PC-3 (cell line): ENCODE data around the gene CFAP141. TPM values are rescaled to one million over a fixed set of nuclear protein-coding genes. Genes with fewer than 3 reads are reported as not detected.
"Not testable (repeated sequence)": the region's sequence is repeated elsewhere in the genome, so short reads cannot be mapped to it uniquely, and the experiment has no call there.

Experiments
- ATAC-seq: fragments of 200-7000 bp; cut with Tn5 transposase; 2 replicates; pipeline ENCODE4 v1.9.1; 2020; ENCODE audit warnings: mild to moderate bottlenecking, moderate library complexity
- BruUV-seq: library from RNA; stranded (reverse); fragments of 400-500 nt; replicated peaks from 2 replicates; lab custom pipeline; 2021; lab: Mats Ljungman, UMichigan
- CTCF ChIA-PET: fragments of 300-600 bp; sonication (Branson Sonifier 250); formaldehyde crosslinking; loops from one replicate; lab custom pipeline; 2022; ENCODE audit warnings: antibody characterized with exemption; lab: Charles Lee
- POLR2A ChIA-PET: fragments of 300-600 bp; sonication (Branson Sonifier 250); formaldehyde crosslinking; loops from one replicate; lab custom pipeline; 2022; ENCODE audit warnings: antibody characterized with exemption; ENCODE audit not compliant: unreplicated experiment; lab: Charles Lee
- DNase-seq: peaks from one replicate; pipeline ENCODE4 v3.0.0-alpha.2; 2015
- H2AFZ ChIP-seq: fragments of 300-600 bp; sonication (generic); 2 replicates; pipeline ENCODE4 v1.6.0; 2016; ENCODE audit warnings: antibody characterized with exemption, low read length
- H3F3A ChIP-seq: fragments of 300-600 bp; sonication (generic); one replicate; pipeline ENCODE4 v1.6.0; 2017; ENCODE audit warnings: antibody characterized with exemption, low read length, control low read depth, mild to moderate bottlenecking; ENCODE audit not compliant: unreplicated experiment
- H3K27ac ChIP-seq: fragments of 300-600 bp; sonication (generic); 2 replicates; pipeline ENCODE4 v1.5.1; 2016; ENCODE audit warnings: mild to moderate bottlenecking, low read length
- H3K27me3 ChIP-seq: fragments of 300-600 bp; sonication (generic); 2 replicates; pipeline ENCODE4 v1.6.1; 2016; ENCODE audit warnings: low read length, mixed read lengths
- H3K36me3 ChIP-seq: fragments of 300-600 bp; sonication (generic); 2 replicates; pipeline ENCODE4 v1.6.1; 2016; ENCODE audit warnings: low read depth, mixed run types, low read length, mixed read lengths
- H3K4me1 ChIP-seq: fragments of 300-600 bp; sonication (generic); 2 replicates; pipeline ENCODE4 v1.5.1; 2016; ENCODE audit warnings: low read length; ENCODE audit not compliant: insufficient read depth
- H3K4me2 ChIP-seq: fragments of 300-600 bp; sonication (generic); 2 replicates; pipeline ENCODE4 v1.6.0; 2016; ENCODE audit warnings: low read length
- H3K4me3 ChIP-seq: fragments of 300-600 bp; sonication (generic); 2 replicates; pipeline ENCODE4 v1.5.1; 2016; ENCODE audit warnings: mild to moderate bottlenecking, low read length, mixed read lengths
- H3K79me2 ChIP-seq: fragments of 300-600 bp; sonication (generic); 2 replicates; pipeline ENCODE4 v1.6.1; 2017; ENCODE audit warnings: low read length, mixed read lengths
- H3K9ac ChIP-seq: fragments of 300-600 bp; sonication (generic); 2 replicates; pipeline ENCODE4 v1.6.0; 2016; ENCODE audit warnings: mild to moderate bottlenecking, low read length
- H3K9me2 ChIP-seq: fragments of 300-600 bp; sonication (generic); replicated peaks from 2 replicates; pipeline ENCODE4 v1.6.1; 2016; ENCODE audit warnings: mixed run types, low read length, mixed read lengths
- H3K9me3 ChIP-seq: fragments of 300-600 bp; sonication (generic); 2 replicates; pipeline ENCODE4 v1.6.1; 2016; ENCODE audit warnings: low read length, mixed read lengths
- H4K20me1 ChIP-seq: fragments of 300-600 bp; sonication (generic); 2 replicates; pipeline ENCODE4 v1.6.1; 2016; ENCODE audit warnings: low read length, mixed read lengths
- CTCF ChIP-seq: fragments of 300-600 bp; sonication (generic); conservative IDR thresholded peaks from 2 replicates; pipeline ENCODE4 v1.5.1; 2017; ENCODE audit warnings: antibody characterized with exemption, low read depth, mild to moderate bottlenecking, low read length
- EZH2 ChIP-seq: fragments of 300-600 bp; sonication (generic); IDR thresholded peaks from one replicate; pipeline ENCODE4 v1.6.1; 2017; ENCODE audit warnings: antibody characterized with exemption, mild to moderate bottlenecking, low read length; ENCODE audit not compliant: unreplicated experiment
- EZH2phosphoT487 ChIP-seq: fragments of 300-600 bp; sonication (generic); IDR thresholded peaks from 2 replicates; pipeline ENCODE4 v1.6.1; 2018; ENCODE audit warnings: mild to moderate bottlenecking, antibody characterized with exemption, low read length, borderline replicate concordance
- intact Hi-C: fragments of 100-400 bp; cut with micrococcal nuclease; formaldehyde crosslinking; loops from 2 replicates; pipeline ENCODE4 v1.9.0; 2023
- total RNA-seq: library from RNA; depleted of rRNA; stranded (reverse); fragments of >200 nt; gene quantifications from 2 replicates; pipeline ENCODE4 v1.2.3, GENCODE V29; 2014

The CFAP141 gene
- total RNA-seq, 1 experiment from 2014 or later: not detected

- no TSS peak for BruUV-seq
Measured at GRCh38 chr1:154208677-154209388, 2.7 kb upstream of the CFAP141 start.

GRCh38 chr1:154207262-154207661 lies 1.1 kb upstream of the CFAP141 start:
- no peak overlapping the region for H3K4me2 ChIP-seq
- H2AFZ ChIP-seq: no peak overlapping the region
- peaks cover 3% of the 10 kb centered on the region; the same call in 1 of the 2 replicates for H3K4me1 ChIP-seq
- H3F3A ChIP-seq: no peaks in the 10 kb centered on the region
- intact Hi-C loops: no loop called here
- no peak overlapping the region for H3K27ac ChIP-seq
- peaks cover 2% of the 10 kb centered on the region for H3K79me2 ChIP-seq
- no peak for ATAC-seq
- H3K9me2 ChIP-seq: no peaks in the 10 kb centered on the region
- no peak for DNase-seq
- no peak overlapping the region for H3K9ac ChIP-seq
- no peak overlapping the region for H3K4me3 ChIP-seq
- no peaks in the 10 kb centered on the region for H3K27me3 ChIP-seq
- CTCF ChIA-PET: no interaction called here
- peaks cover 51% of the 10 kb centered on the region for H3K36me3 ChIP-seq
- no TSS peak for BruUV-seq
- TF ChIP-seq EZH2 (no peak), CTCF (no peak), EZH2phosphoT487 (no peak)
- no peaks in the 10 kb centered on the region for H3K9me3 ChIP-seq
- peaks cover 3% of the 10 kb centered on the region; the same call in 1 of the 2 replicates for H4K20me1 ChIP-seq
- POLR2A ChIA-PET: interaction anchor here (0.5 kb wide), 1 partner anchor 81 kb away, joined by 4 read pairs; no protein-coding TSS in a partner anchor

More at GRCh38 chr1:154208677-154209388, 2.7 kb upstream of the CFAP141 start:
- DNase-seq (no peak), ATAC-seq (no peak)
- H3K79me2 ChIP-seq: peaks cover 5% of the 10 kb centered on the region
- POLR2A ChIA-PET: no interaction called here
- H3K9me3 ChIP-seq: no peaks in the 10 kb centered on the region
- H3K36me3 ChIP-seq: peaks cover 58% of the 10 kb centered on the region
- peaks cover 11% of the 10 kb centered on the region; the same call in 1 of the 2 replicates for H4K20me1 ChIP-seq
- no peak overlapping the region for H3K4me3 ChIP-seq
- no peak overlapping the region for H3K9ac ChIP-seq
- no peak for TF ChIP-seq EZH2
- TF ChIP-seq CTCF: no peak
- no peak for TF ChIP-seq EZH2phosphoT487
- H3K4me2 ChIP-seq: no peak overlapping the region
- H3K27ac ChIP-seq: no peak overlapping the region
- no peaks in the 10 kb centered on the region for H3K9me2 ChIP-seq
- H3K27me3 ChIP-seq: no peaks in the 10 kb centered on the region
- peaks cover 14% of the 10 kb centered on the region for H3K4me1 ChIP-seq
- CTCF ChIA-PET: no interaction called here
- H2AFZ ChIP-seq: no peak overlapping the region
- intact Hi-C loops: no loop called here
- peaks cover 3% of the 10 kb centered on the region for H3F3A ChIP-seq

- BruUV-seq, H3F3A ChIP-seq, H3K4me1 ChIP-seq, H4K20me1 ChIP-seq, POLR2A ChIA-PET, H3K4me3 ChIP-seq, intact Hi-C loops, DNase-seq, H3K9me3 ChIP-seq, H3K79me2 ChIP-seq, H3K9me2 ChIP-seq, CTCF ChIA-PET, H3K9ac ChIP-seq, H3K4me2 ChIP-seq, H3K27me3 ChIP-seq, H2AFZ ChIP-seq, H3K27ac ChIP-seq: not testable (repeated sequence)
- peaks cover 42% of the 10 kb centered on the region for H3K36me3 ChIP-seq
- ATAC-seq: peak; percentile 17; the same call in 1 of the 2 replicates
Measured at GRCh38 chr1:154205778-154206177, 355 bp downstream of the CFAP141 start.
